ENCODE results near the gene PCSK1.
"Not testable (repeated sequence)": the region's sequence is repeated elsewhere in the genome, so short reads cannot be mapped to it uniquely, and the experiment has no call there.

DNA sequence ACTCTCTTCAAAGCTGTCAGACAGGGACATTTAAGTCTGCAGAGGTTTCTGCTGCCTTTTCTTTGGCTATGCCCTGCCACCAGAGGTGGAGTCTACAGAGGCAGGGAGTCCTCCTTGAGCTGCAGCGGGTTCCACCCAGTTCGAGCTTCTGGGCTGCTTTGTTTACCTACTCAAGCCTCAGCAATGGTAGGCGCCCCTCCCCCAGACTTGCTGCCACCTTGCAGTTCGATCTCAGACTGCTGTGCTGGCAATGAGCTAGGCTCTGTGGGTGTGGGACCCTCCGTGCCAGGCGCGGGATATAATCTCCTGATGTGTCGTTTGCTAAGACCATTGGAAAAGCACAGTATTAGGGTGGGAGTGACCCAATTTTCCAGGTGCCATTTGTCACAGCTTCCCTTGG lies 65.7 kb downstream of the PCSK1 start:
- TF ChIP-seq, protein P1, sequence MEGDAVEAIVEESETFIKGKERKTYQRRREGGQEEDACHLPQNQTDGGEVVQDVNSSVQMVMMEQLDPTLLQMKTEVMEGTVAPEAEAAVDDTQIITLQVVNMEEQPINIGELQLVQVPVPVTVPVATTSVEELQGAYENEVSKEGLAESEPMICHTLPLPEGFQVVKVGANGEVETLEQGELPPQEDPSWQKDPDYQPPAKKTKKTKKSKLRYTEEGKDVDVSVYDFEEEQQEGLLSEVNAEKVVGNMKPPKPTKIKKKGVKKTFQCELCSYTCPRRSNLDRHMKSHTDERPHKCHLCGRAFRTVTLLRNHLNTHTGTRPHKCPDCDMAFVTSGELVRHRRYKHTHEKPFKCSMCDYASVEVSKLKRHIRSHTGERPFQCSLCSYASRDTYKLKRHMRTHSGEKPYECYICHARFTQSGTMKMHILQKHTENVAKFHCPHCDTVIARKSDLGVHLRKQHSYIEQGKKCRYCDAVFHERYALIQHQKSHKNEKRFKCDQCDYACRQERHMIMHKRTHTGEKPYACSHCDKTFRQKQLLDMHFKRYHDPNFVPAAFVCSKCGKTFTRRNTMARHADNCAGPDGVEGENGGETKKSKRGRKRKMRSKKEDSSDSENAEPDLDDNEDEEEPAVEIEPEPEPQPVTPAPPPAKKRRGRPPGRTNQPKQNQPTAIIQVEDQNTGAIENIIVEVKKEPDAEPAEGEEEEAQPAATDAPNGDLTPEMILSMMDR (IDR thresholded peaks at IDR 0.05) = not testable (repeated sequence)
- not testable (repeated sequence) for TF ChIP-seq POLR2AphosphoS5 (IDR thresholded peaks at IDR 0.05); EP300 (IDR thresholded peaks at IDR 0.05; ENCODE audit: low read depth)

All from transverse colon (tissue), 4 donors.